Neural progenitor cell (in vitro differentiated cells): ENCODE results near the gene BNIPL. TPM values are rescaled to one million over a fixed set of nuclear protein-coding genes. Genes with fewer than 3 reads are reported as not detected.
A peak's percentile ranks its signal among the peaks of the same experiment; 100 is the strongest.

Experiments used
- DNase-seq: peaks from one replicate; pipeline ENCODE4 v3.0.0-alpha.2; 2016; ENCODE audit warnings: low spot score
- H2AFZ ChIP-seq: fragments of 200-600 bp; sonication (generic); replicated peaks from 2 replicates; pipeline ENCODE4 v1.6.1; 2016; ENCODE audit warnings: antibody characterized with exemption
- H3F3A ChIP-seq: fragments of 200-600 bp; sonication (generic); 2 replicates; pipeline ENCODE4 v1.6.1; 2016; ENCODE audit warnings: antibody characterized with exemption, low read depth
- H3K27ac ChIP-seq: fragments of 200-600 bp; sonication (generic); 2 replicates; pipeline ENCODE4 v1.5.1; 2016; ENCODE audit warnings: mild to moderate bottlenecking
- H3K27me3 ChIP-seq: fragments of 200-600 bp; sonication (generic); 2 replicates; pipeline ENCODE4 v1.6.1; 2016; ENCODE audit warnings: mild to moderate bottlenecking, moderate library complexity
- H3K36me3 ChIP-seq: fragments of 200-600 bp; sonication (generic); 2 replicates; pipeline ENCODE4 v1.5.1; 2016
- H3K4me1 ChIP-seq: fragments of 200-600 bp; sonication (generic); 2 replicates; pipeline ENCODE4 v1.6.1; 2016; ENCODE audit warnings: mixed run types
- H3K4me2 ChIP-seq: fragments of 200-600 bp; sonication (generic); 2 replicates; pipeline ENCODE4 v1.6.1; 2016
- H3K4me3 ChIP-seq: fragments of 200-600 bp; sonication (generic); 2 replicates; pipeline ENCODE4 v1.5.1; 2016
- H3K79me2 ChIP-seq: fragments of 200-600 bp; sonication (generic); 2 replicates; pipeline ENCODE4 v1.6.1; 2016; ENCODE audit warnings: low read depth
- H3K9ac ChIP-seq: fragments of 200-600 bp; sonication (generic); 2 replicates; pipeline ENCODE4 v1.6.1; 2016
- H3K9me3 ChIP-seq: fragments of 200-600 bp; sonication (generic); 2 replicates; pipeline ENCODE4 v1.5.1; 2016; ENCODE audit warnings: low read depth
- H4K20me1 ChIP-seq: fragments of 200-600 bp; sonication (generic); 2 replicates; pipeline ENCODE4 v1.6.1; 2016; ENCODE audit warnings: low read depth
- H3K27ac Mint-ChIP-seq: 3 replicates; pipeline ENCODE4 v1.8.0; 2021; ENCODE audit warnings: mixed read lengths
- H3K27me3 Mint-ChIP-seq: 2 replicates; pipeline ENCODE4 v1.8.0; 2022; ENCODE audit warnings: low read depth, mild to moderate bottlenecking, inconsistent platforms, moderate library complexity, mixed read lengths; ENCODE audit not compliant: insufficient read depth
- H3K36me3 Mint-ChIP-seq: 3 replicates; pipeline ENCODE4 v1.8.0; 2021; ENCODE audit warnings: mixed read lengths
- H3K4me1 Mint-ChIP-seq: 3 replicates; pipeline ENCODE4 v1.8.0; 2021; ENCODE audit warnings: mixed read lengths
- H3K4me3 Mint-ChIP-seq: 3 replicates; pipeline ENCODE4 v1.8.0; 2021; ENCODE audit warnings: mild to moderate bottlenecking, moderate library complexity, mixed read lengths
- H3K9me3 Mint-ChIP-seq: 3 replicates; pipeline ENCODE4 v1.8.0; 2020; ENCODE audit warnings: mixed read lengths
- EZH2 ChIP-seq: fragments of 200-600 bp; sonication (generic); IDR thresholded peaks from 2 replicates; pipeline ENCODE4 v1.6.1; 2017; ENCODE audit warnings: antibody characterized with exemption, mild to moderate bottlenecking, moderate library complexity
- EZH2phosphoT487 ChIP-seq: fragments of 200-600 bp; sonication (generic); IDR thresholded peaks from 2 replicates; pipeline ENCODE4 v1.6.1; 2017; ENCODE audit warnings: antibody characterized with exemption
- total RNA-seq: library from RNA; depleted of rRNA; stranded (reverse); fragments of >200 nt; gene quantifications from 2 replicates; pipeline ENCODE4 v1.2.3, GENCODE V29; 2015; ENCODE audit warnings: low replicate concordance
- TF ChIP-seq, protein P1 (sequence below): fragments of 200-600 bp; sonication (generic); IDR thresholded peaks from 2 replicates; pipeline ENCODE4 v1.5.1; 2017; ENCODE audit warnings: antibody characterized with exemption, mild to moderate bottlenecking

BNIPL gene
- total RNA-seq, 1 donor from 2014 or later = 0.97 TPM

DNA sequence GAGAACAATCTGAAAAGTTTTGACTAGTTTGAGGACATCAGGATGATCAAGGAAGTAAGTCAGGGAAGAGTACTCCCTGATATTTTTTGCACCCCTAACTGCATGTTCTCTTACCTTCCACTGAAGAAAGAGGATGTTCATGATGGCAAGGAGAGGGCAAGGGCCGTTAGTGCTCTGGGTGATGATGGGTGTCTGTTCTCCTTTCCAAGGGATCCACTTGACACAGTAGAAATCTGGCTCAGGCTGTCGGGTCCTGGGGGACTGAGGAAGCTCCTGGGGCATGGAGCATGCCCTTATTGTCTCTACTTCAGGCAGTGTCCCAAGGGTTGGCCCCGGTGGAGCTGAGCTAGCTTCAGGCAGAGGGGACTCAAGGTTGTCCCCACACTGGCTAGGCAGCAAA lies 34.3 kb upstream of the BNIPL start:
- Mint-ChIP-seq H3K27me3 (peaks cover 4% of the 10 kb centered on the region), H3K36me3 (peaks cover 18% of the 10 kb centered on the region), H3K4me3 (no peak overlapping the region), H3K9me3 (no peaks in the 10 kb centered on the region), H3K27ac (no peak overlapping the region), H3K4me1 (peaks cover 30% of the 10 kb centered on the region)
- Histone ChIP-seq H3K9ac (no peak overlapping the region), H3K79me2 (no peaks in the 10 kb centered on the region), H3F3A (peaks cover 15% of the 10 kb centered on the region), H3K27me3 (no peaks in the 10 kb centered on the region), H3K27ac (no peak overlapping the region), H3K9me3 (no peaks in the 10 kb centered on the region), H3K4me3 (no peak overlapping the region), H4K20me1 (no peaks in the 10 kb centered on the region), H3K4me1 (peaks cover 8% of the 10 kb centered on the region), H3K4me2 (no peak overlapping the region), H3K36me3 (no peaks in the 10 kb centered on the region), H2AFZ (no peak overlapping the region)
- TF ChIP-seq, protein P1, sequence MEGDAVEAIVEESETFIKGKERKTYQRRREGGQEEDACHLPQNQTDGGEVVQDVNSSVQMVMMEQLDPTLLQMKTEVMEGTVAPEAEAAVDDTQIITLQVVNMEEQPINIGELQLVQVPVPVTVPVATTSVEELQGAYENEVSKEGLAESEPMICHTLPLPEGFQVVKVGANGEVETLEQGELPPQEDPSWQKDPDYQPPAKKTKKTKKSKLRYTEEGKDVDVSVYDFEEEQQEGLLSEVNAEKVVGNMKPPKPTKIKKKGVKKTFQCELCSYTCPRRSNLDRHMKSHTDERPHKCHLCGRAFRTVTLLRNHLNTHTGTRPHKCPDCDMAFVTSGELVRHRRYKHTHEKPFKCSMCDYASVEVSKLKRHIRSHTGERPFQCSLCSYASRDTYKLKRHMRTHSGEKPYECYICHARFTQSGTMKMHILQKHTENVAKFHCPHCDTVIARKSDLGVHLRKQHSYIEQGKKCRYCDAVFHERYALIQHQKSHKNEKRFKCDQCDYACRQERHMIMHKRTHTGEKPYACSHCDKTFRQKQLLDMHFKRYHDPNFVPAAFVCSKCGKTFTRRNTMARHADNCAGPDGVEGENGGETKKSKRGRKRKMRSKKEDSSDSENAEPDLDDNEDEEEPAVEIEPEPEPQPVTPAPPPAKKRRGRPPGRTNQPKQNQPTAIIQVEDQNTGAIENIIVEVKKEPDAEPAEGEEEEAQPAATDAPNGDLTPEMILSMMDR = no peak
- no peak for DNase-seq

DNA sequence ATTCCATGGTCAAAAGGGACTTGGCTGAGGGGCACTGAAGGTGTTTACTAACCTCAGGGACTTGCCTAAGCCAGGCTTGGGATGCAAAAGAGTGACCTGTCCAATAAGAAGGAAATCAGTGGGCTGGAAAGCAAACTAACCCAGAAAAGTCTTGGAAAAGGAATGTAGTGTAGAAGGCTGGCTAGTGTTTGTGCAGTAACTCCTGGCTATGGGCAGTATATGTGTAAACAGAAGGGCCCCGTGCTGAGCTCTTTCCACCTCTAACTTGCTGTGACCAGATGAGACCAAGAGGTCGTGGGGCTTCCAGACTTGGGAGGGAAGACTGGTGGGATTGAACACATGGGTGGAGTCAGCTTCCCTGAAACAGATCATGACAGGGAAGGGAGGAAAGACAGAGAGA lies 33.8 kb upstream of the BNIPL start:
- Histone ChIP-seq H3K27ac (no peak overlapping the region), H3K79me2 (no peaks in the 10 kb centered on the region), H3K9me3 (no peaks in the 10 kb centered on the region), H3K4me3 (no peak overlapping the region), H3K4me1 (peaks cover 11% of the 10 kb centered on the region), H3K9ac (no peak overlapping the region), H4K20me1 (no peaks in the 10 kb centered on the region), H3K36me3 (no peaks in the 10 kb centered on the region), H3F3A (peaks cover 20% of the 10 kb centered on the region), H3K27me3 (no peaks in the 10 kb centered on the region), H3K4me2 (no peak overlapping the region), H2AFZ (no peak overlapping the region)
- Mint-ChIP-seq H3K4me1 (peaks cover 36% of the 10 kb centered on the region), H3K27me3 (peaks cover 6% of the 10 kb centered on the region), H3K4me3 (no peak overlapping the region), H3K9me3 (no peaks in the 10 kb centered on the region), H3K27ac (no peak overlapping the region), H3K36me3 (peaks cover 18% of the 10 kb centered on the region)
- no peak for DNase-seq
- TF ChIP-seq EZH2phosphoT487 (no peak), EZH2 (no peak)
- TF ChIP-seq, protein P1 = no peak

DNA sequence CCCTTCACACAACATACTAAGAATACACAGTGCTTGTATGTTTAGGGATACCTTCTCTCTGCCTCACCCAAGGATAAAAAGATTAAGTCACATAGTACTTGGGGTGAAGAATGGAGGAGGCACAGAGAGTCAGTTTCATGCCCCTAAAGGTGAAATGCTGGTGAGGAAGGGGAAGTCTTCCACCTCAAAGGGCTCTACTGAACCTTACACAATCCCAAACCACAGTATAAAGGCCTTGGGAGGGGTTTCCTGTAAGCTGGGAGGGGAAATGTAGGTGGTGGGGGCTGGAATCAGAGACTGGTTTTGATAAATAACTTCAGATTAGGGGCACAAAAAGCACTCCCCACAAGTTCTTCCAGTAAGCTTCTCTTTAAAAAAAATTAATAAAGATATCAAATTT lies 33.2 kb upstream of the BNIPL start:
- peaks cover 16% of the 10 kb centered on the region for H3K36me3 Mint-ChIP-seq
- no peak for DNase-seq
- no peaks in the 10 kb centered on the region for H3K9me3 Mint-ChIP-seq
- TF ChIP-seq EZH2phosphoT487 (no peak), EZH2 (no peak)
- TF ChIP-seq, protein P1 = no peak
- no peaks in the 10 kb centered on the region for H3K27me3 ChIP-seq
- H3K4me1 ChIP-seq = peaks cover 15% of the 10 kb centered on the region
- H3K27ac Mint-ChIP-seq = no peak overlapping the region
- no peaks in the 10 kb centered on the region for H4K20me1 ChIP-seq
- H3K27ac ChIP-seq = no peak overlapping the region
- no peak overlapping the region for H3K9ac ChIP-seq
- H3K9me3 ChIP-seq = no peaks in the 10 kb centered on the region
- H3K4me2 ChIP-seq = peak overlapping the region; percentile 3
- H3K4me3 ChIP-seq = no peak overlapping the region
- H3F3A ChIP-seq = peaks cover 25% of the 10 kb centered on the region
- no peak overlapping the region for H3K4me3 Mint-ChIP-seq
- H2AFZ ChIP-seq = no peak overlapping the region
- peaks cover 5% of the 10 kb centered on the region for H3K27me3 Mint-ChIP-seq
- peaks cover 41% of the 10 kb centered on the region for H3K4me1 Mint-ChIP-seq
- no peaks in the 10 kb centered on the region for H3K36me3 ChIP-seq
- no peaks in the 10 kb centered on the region for H3K79me2 ChIP-seq
